Hindlimb muscle (tissue), 1 donor: ENCODE results near the gene FAM184B. TPM values are rescaled to one million over a fixed set of nuclear protein-coding genes. Genes with fewer than 3 reads are reported as not detected.

Source experiments
- DNase-seq: peaks from one replicate; pipeline ENCODE4 v3.0.0-alpha.2; 2013
- polyA plus RNA-seq: library from polyadenylated mRNA; unstranded; fragments of 120-200 nt; gene quantifications from one replicate; pipeline ENCODE4 v1.2.1, GENCODE V29; 2013; ENCODE audit not compliant: insufficient read length

FAM184B gene
- 5.7 TPM for polyA plus RNA-seq

GRCh38 chr4:17781300-17782287, at the start of gene FAM184B:
FAM184B (minus strand) TSS chr4:17781621; CDS start chr4:17781299, 322 bp downstream.
- DNase-seq, result peak; percentile 12

GRCh38 chr4:17823871-17824669, 42.6 kb upstream of the FAM184B start:
- no peak for DNase-seq

- peak; percentile 26 for DNase-seq
These were observed 35.6 kb upstream of the FAM184B start for GRCh38 chr4:17817027-17817426.

- DNase-seq, result no peak
These were observed 34.7 kb upstream of the FAM184B start for GRCh38 chr4:17816142-17816541.

- DNase-seq, result no peak
These were observed 32.7 kb upstream of the FAM184B start for GRCh38 chr4:17814140-17814539.

GRCh38 chr4:17812801-17813200, 31.4 kb upstream of the FAM184B start:
- no peak for DNase-seq

- DNase-seq, result no peak
These were observed 30.7 kb upstream of the FAM184B start for GRCh38 chr4:17812125-17812524.

GRCh38 chr4:17811078-17811603, 29.7 kb upstream of the FAM184B start:
- peak; percentile 23 for DNase-seq

GRCh38 chr4:17810260-17811077, 29.0 kb upstream of the FAM184B start, which contains the start of the genes DCAF16 and NCAPG:
DCAF16 (minus strand) TSS chr4:17810757; CDS start chr4:17804141, 6,616 bp downstream.
NCAPG (plus strand) TSS chr4:17810979; CDS start chr4:17811078, 99 bp downstream.
- peak; percentile 99 for DNase-seq

- no peak for DNase-seq
These were observed 28.2 kb upstream of the FAM184B start for GRCh38 chr4:17809667-17810066.

GRCh38 chr4:17807446-17807845, 26.0 kb upstream of the FAM184B start:
- no peak for DNase-seq

GRCh38 chr4:17805580-17806155, 24.2 kb upstream of the FAM184B start:
- no peak for DNase-seq

GRCh38 chr4:17797808-17798207, 16.4 kb upstream of the FAM184B start:
- DNase-seq, result no peak

GRCh38 chr4:17794730-17795129, 13.3 kb upstream of the FAM184B start:
- DNase-seq, result no peak

- no peak for DNase-seq
These were observed 7.5 kb upstream of the FAM184B start for GRCh38 chr4:17788956-17789355.

GRCh38 chr4:17787315-17787714, 5.9 kb upstream of the FAM184B start:
- DNase-seq, result no peak

GRCh38 chr4:17786567-17786966, 5.1 kb upstream of the FAM184B start:
- DNase-seq, result no peak

GRCh38 chr4:17785858-17786257, 4.4 kb upstream of the FAM184B start:
- no peak for DNase-seq

GRCh38 chr4:17780501-17781299, 721 bp downstream of the FAM184B start:
- DNase-seq, result no peak

GRCh38 chr4:17778431-17778830, 3.0 kb downstream of the FAM184B start:
- no peak for DNase-seq
